Suprapubic skin (tissue), 4 donors: ENCODE results near the gene MYL11. TPM values are rescaled to one million over a fixed set of nuclear protein-coding genes. Genes with fewer than 3 reads are reported as not detected.

ENCODE experiments used
- DNase-seq, 2 donors: peaks; one replicate each; pipeline ENCODE4 v3.0.0-alpha.2; 2019; ENCODE audit warnings: low spot score in 2 of 2
- H3K27ac ChIP-seq: fragments of 200-600 bp; sonication (generic); one replicate; pipeline ENCODE4 v1.5.1; 2019
- H3K27me3 ChIP-seq: fragments of 200-600 bp; sonication (generic); one replicate; pipeline ENCODE4 v1.5.1; 2019
- H3K36me3 ChIP-seq: fragments of 200-600 bp; sonication (generic); one replicate; pipeline ENCODE4 v1.5.1; 2019
- H3K4me1 ChIP-seq: fragments of 200-600 bp; sonication (generic); one replicate; pipeline ENCODE4 v1.5.1; 2019
- H3K4me3 ChIP-seq: fragments of 200-600 bp; sonication (generic); one replicate; pipeline ENCODE4 v1.5.1; 2019; ENCODE audit warnings: mild to moderate bottlenecking
- H3K9me3 ChIP-seq: fragments of 200-600 bp; sonication (generic); one replicate; pipeline ENCODE4 v1.5.1; 2019
- EP300 ChIP-seq: sonication (generic); formaldehyde crosslinking; IDR thresholded peaks from one replicate; pipeline ENCODE4 v1.6.1; 2017; ENCODE audit warnings: antibody characterized with exemption
- POLR2A ChIP-seq, 2 donors: fragments of 450-650 bp; IDR thresholded peaks; one replicate each; pipeline ENCODE4 v1.6.1; 2017; ENCODE audit warnings: antibody characterized with exemption in 2 of 2, mild to moderate bottlenecking in 2 of 2, moderate library complexity in 2 of 2
- POLR2AphosphoS5 ChIP-seq, 3 donors: sonication (generic); formaldehyde crosslinking; IDR thresholded peaks; one replicate each; pipeline ENCODE4 v1.6.1; 2017; ENCODE audit warnings: antibody characterized with exemption in 3 of 3
- WGBS: methylation state at CpG from one replicate; pipeline ENCODE4 v1.1.5; 2018; 5-methylcytosine and 5-hydroxymethylcytosine counted together
- total RNA-seq, 4 donors: library from RNA; depleted of rRNA; stranded (reverse); fragments of >200 nt; gene quantifications; one replicate each; pipeline ENCODE4 v1.1.0, GENCODE V29; 2016
- TF ChIP-seq, protein P1 (sequence below), 2 donors: fragments of 200-600 bp in 1 of 2; fragments of 450-650 bp in 1 of 2; sonication (generic) in 1 of 2; IDR thresholded peaks; one replicate each; pipeline ENCODE4 v1.5.1; 2016 to 2019; ENCODE audit warnings: antibody characterized with exemption in 2 of 2, mild to moderate bottlenecking in 1 of 2, moderate library complexity in 1 of 2

The MYL11 gene
- total RNA-seq, 4 donors from 2014 or later = not detected

DNA sequence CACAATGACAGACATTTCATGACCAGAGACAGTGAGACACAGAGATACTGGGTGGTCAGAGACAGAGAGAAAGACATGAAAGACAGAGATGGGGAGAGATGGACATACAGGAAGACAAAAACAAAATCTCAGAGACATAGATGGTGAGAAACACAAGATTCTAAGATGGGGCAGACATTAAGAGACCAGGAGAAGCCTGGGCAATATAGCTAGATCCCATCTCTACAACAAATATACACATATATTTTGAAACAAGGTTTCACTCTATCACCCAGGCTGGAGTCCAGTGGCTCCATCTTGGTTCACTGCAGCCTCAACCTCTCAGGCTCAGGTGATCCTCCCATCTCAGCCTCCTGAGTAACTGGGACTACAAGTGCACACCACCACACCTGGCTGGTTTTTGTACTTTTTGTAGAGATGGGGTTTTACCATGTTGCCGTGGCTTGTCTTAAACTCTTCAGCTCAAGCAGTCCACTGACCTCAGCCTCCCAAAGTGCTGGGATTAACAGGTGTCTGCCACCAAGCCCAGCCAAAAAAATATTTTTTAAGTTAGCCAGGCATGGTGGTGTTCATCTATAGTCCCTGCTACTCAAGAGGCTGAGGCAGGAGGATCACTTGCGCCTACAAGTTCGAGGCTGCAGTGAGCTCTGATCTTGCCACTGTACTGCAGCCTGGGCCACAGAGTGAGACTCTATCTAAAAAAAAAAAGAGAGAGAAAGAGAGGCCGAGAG, 5.6 kb downstream of the MYL11 start:
- no peak overlapping the region for H3K4me3 ChIP-seq
- H3K27me3 ChIP-seq = no peaks in the 10 kb centered on the region
- TF ChIP-seq POLR2A (IDR thresholded peaks at IDR 0.05) (no peak), EP300 (no peak), POLR2AphosphoS5 (IDR thresholded peaks at IDR 0.05) (no peak)
- TF ChIP-seq, protein P1, sequence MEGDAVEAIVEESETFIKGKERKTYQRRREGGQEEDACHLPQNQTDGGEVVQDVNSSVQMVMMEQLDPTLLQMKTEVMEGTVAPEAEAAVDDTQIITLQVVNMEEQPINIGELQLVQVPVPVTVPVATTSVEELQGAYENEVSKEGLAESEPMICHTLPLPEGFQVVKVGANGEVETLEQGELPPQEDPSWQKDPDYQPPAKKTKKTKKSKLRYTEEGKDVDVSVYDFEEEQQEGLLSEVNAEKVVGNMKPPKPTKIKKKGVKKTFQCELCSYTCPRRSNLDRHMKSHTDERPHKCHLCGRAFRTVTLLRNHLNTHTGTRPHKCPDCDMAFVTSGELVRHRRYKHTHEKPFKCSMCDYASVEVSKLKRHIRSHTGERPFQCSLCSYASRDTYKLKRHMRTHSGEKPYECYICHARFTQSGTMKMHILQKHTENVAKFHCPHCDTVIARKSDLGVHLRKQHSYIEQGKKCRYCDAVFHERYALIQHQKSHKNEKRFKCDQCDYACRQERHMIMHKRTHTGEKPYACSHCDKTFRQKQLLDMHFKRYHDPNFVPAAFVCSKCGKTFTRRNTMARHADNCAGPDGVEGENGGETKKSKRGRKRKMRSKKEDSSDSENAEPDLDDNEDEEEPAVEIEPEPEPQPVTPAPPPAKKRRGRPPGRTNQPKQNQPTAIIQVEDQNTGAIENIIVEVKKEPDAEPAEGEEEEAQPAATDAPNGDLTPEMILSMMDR (IDR thresholded peaks at IDR 0.05) = no peak
- no peaks in the 10 kb centered on the region for H3K36me3 ChIP-seq
- 88% methylated on average over 4 of the region's 4 CpGs for whole genome bisulfite sequencing
- no peak overlapping the region for H3K27ac ChIP-seq
- DNase-seq = no peak
- H3K9me3 ChIP-seq = no peaks in the 10 kb centered on the region
- H3K4me1 ChIP-seq = peaks cover 22% of the 10 kb centered on the region

DNA sequence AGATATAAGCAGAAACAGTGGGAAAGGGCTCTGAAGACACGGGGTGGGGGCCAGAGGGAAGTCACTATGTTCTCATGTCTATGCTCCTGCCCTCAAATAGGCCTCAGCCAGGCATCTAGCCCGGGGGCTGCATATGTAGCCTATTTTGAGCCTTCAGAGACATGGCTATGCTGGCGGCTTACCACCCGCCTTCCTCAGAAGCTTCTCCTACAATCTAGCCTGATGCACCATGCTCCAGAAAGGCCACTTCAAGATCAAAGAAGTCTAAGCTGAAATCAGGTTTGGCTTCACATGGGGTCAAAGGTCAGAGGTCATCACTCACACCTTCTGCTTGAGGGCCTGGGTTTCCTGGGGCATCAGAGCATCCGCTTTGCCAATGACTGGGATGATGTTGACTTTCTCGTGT, 6.2 kb downstream of the MYL11 start:
- Histone ChIP-seq H3K4me1 (peaks cover 22% of the 10 kb centered on the region), H3K36me3 (no peaks in the 10 kb centered on the region), H3K9me3 (no peaks in the 10 kb centered on the region), H3K27ac (no peak overlapping the region), H3K27me3 (no peaks in the 10 kb centered on the region), H3K4me3 (no peak overlapping the region)
- no peak for TF ChIP-seq POLR2AphosphoS5 (IDR thresholded peaks at IDR 0.05)
- no peak for TF ChIP-seq POLR2A (IDR thresholded peaks at IDR 0.05)
- TF ChIP-seq, protein P1 (IDR thresholded peaks at IDR 0.05) = no peak
- TF ChIP-seq EP300 = no peak
- WGBS = 67% methylated on average over 4 of the region's 6 CpGs
- DNase-seq = no peak

DNA sequence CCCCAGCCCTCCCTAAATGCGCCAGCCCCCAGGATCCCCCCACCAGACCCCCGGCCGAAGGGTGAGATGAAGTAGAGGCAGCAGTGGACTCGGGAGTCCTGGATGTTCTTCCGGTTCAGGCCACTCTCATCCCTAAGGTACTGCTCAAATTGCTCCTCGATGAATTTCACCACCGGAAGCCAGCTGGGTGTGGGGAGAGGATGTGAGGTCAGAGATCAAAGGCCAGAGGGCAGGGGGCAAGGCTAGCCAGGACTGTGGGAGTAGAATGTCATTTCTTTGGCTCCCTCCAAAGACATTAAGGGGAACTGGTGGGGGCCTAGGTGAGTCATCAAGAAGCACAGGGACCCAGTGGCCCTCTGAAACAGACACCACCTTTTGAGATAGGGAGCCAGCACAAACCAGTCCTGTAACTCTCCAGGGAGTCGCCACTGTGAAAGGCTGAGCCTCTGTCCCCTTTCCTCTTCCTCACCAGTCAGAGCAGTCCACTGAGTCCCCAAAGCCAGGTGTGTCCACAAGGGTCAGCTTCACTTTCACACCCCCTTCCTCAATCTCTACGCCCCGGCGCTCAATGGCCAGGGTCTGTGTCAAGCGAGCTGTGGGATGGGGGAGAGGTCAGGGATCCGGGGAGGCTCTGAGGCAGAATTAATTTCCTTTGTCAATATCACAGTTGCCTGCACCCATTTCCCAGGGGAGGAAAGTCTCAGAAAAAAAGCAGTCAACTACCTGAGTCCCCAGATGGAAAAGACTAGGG, 6.9 kb downstream of the MYL11 start:
- no peak for DNase-seq
- Histone ChIP-seq H3K4me1 (peaks cover 22% of the 10 kb centered on the region), H3K4me3 (no peak overlapping the region), H3K27ac (no peak overlapping the region), H3K27me3 (no peaks in the 10 kb centered on the region), H3K36me3 (no peaks in the 10 kb centered on the region), H3K9me3 (no peaks in the 10 kb centered on the region)
- WGBS = 82% methylated on average over 13 of the region's 13 CpGs
- TF ChIP-seq, protein P1 (IDR thresholded peaks at IDR 0.05) = no peak

DNA sequence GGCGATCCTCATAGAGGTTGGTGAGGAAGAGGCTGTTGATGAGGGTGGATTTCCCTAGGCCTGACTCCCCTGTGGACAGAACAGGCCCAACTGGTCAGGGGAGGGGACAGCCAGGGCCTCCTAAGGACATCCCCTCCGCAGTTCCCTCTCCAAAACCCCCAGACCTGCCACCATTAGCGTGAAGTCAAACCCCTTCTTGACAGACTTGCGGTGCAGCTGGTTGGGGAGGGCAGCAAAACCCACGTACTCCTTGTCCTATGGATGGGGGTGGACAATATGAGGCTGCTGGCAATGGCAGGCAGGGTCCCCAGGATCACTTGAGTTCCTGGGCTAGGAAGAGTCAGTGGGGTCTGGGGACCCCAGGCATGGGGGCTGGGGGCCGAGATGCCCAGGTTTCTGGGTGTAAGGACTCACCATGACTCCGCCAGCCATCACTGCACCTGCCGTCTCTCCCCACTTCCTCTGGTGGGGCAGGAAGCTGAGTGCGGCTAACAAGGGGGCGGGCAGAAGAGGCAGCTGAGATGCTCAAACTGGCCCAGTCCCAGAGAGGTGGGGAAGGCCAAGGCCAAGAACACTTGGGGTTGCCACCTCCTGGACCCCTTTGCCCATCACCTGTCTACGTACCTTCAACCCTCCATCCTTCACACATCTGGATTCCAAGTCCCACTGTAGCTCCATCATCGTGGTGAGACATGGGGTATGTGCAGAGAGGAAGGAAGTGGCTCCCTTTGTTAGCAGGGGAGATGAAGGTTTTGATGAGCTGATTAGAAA, 7.7 kb downstream of the MYL11 start, which contains the start of gene SEPTIN1:
SEPTIN1 (minus strand) TSS at position 451 of the 771 bp plus-strand sequence; CDS start at position 432, 19 bp downstream.
- H3K4me3 ChIP-seq = no peak within 1 kb of the TSS
- no peak within 1 kb of the TSS for H3K27ac ChIP-seq
- no peaks in the 10 kb centered on the region for H3K9me3 ChIP-seq
- 55% methylated on average over 8 of the region's 12 CpGs for WGBS
- H3K27me3 ChIP-seq = no peaks in the 10 kb centered on the region
- H3K36me3 ChIP-seq = no peaks in the 10 kb centered on the region
- H3K4me1 ChIP-seq = peaks cover 16% of the 10 kb centered on the region
- DNase-seq = no peak
- TF ChIP-seq POLR2A (IDR thresholded peaks at IDR 0.05) (no peak), POLR2AphosphoS5 (IDR thresholded peaks at IDR 0.05) (no peak), EP300 (no peak)
- TF ChIP-seq, protein P1 (IDR thresholded peaks at IDR 0.05) = no peak

DNA sequence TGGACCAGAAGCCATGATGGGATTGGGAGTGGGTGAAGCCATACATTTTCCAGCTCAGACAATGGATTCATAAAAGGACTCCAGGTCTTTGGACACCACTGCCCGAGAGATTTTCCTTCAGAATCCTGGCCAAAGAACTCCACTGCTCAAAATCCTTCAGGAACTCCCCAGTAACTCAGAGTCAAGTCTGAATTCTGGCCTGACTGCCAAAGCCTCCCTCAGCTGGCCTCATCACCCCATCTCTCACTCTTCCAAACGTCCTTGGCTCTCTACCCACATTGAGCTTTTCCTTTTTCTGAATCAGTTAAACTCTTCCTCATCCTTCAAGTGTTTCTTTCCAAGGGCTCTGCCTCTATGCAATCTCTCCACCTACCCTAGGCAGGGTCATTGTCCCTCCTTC, 8.9 kb downstream of the MYL11 start:
- Histone ChIP-seq H3K4me3 (no peak overlapping the region), H3K36me3 (no peaks in the 10 kb centered on the region), H3K27ac (no peak overlapping the region), H3K9me3 (no peaks in the 10 kb centered on the region), H3K4me1 (peaks cover 8% of the 10 kb centered on the region), H3K27me3 (no peaks in the 10 kb centered on the region)
- 55% methylated on average over 2 of the region's 2 CpGs for WGBS
- DNase-seq = no peak
- TF ChIP-seq POLR2A (IDR thresholded peaks at IDR 0.05) = no peak
- no peak for TF ChIP-seq POLR2AphosphoS5 (IDR thresholded peaks at IDR 0.05)
- TF ChIP-seq, protein P1 (IDR thresholded peaks at IDR 0.05) = no peak
- TF ChIP-seq EP300 = no peak
